HepG2 (cell line): ENCODE results near the gene AGRN. TPM values are rescaled to one million over a fixed set of nuclear protein-coding genes. Genes with fewer than 3 reads are reported as not detected.

Experiments
- ATRX ChIP-seq: sonication (generic); formaldehyde crosslinking; IDR thresholded peaks from 2 replicates; pipeline ENCODE4 v1.4.0; 2020; ENCODE audit warnings: missing genetic modification reagents, borderline replicate concordance
- ELF4 ChIP-seq: sonication (generic); formaldehyde crosslinking; IDR thresholded peaks from 2 replicates; pipeline ENCODE4 v1.5.0; 2020; ENCODE audit warnings: missing genetic modification reagents, mild to moderate bottlenecking, moderate library complexity, borderline replicate concordance
- FOSL1 ChIP-seq: sonication (generic); formaldehyde crosslinking; IDR thresholded peaks from 2 replicates; pipeline ENCODE4 v1.9.0; 2021; ENCODE audit warnings: missing genetic modification reagents, borderline replicate concordance
- HNF1A ChIP-seq, 2 experiments: sonication (generic) in 1 of 2; formaldehyde crosslinking in 1 of 2; IDR thresholded peaks; 2 replicates each; pipeline versions ENCODE4 v1.4.0 to v1.6.1; 2016 to 2020; ENCODE audit warnings: borderline replicate concordance in 1 of 2, low read depth in 1 of 2, mild to moderate bottlenecking in 1 of 2, missing genetic modification reagents in 1 of 2
- MLXIP ChIP-seq: sonication (generic); formaldehyde crosslinking; IDR thresholded peaks from 2 replicates; pipeline ENCODE4 v1.9.0; 2021; ENCODE audit warnings: missing genetic modification reagents, borderline replicate concordance
- MYC ChIP-seq: sonication (generic); formaldehyde crosslinking; IDR thresholded peaks from 2 replicates; pipeline ENCODE4 v1.9.0; 2021; ENCODE audit warnings: missing genetic modification reagents, borderline replicate concordance
- POLR2AphosphoS5 ChIP-seq: IDR thresholded peaks from 2 replicates; pipeline ENCODE4 v1.6.1; 2012; ENCODE audit warnings: low read depth, low read length
- SIN3A ChIP-seq: IDR thresholded peaks from 2 replicates; pipeline ENCODE4 v1.6.1; 2011; ENCODE audit warnings: low read depth, mild to moderate bottlenecking, control low read depth, low read length, borderline replicate concordance
- SYNCRIP ChIP-seq: fragments of 200-400 bp; formaldehyde crosslinking; IDR thresholded peaks from 2 replicates; pipeline ENCODE4 v1.6.1; 2018; ENCODE audit warnings: mild to moderate bottlenecking, low read depth, low read length; ENCODE audit not compliant: insufficient read depth
- TBX3 ChIP-seq: fragments of 450-650 bp; IDR thresholded peaks from 2 replicates; pipeline ENCODE4 v1.6.1; 2017; ENCODE audit warnings: antibody characterized with exemption, mild to moderate bottlenecking, inconsistent platforms, borderline replicate concordance
- TCF7 ChIP-seq: sonication (generic); IDR thresholded peaks from 2 replicates; pipeline ENCODE4 v1.6.1; 2016; ENCODE audit warnings: antibody characterized with exemption, low read depth
- THAP9 ChIP-seq: sonication (generic); formaldehyde crosslinking; IDR thresholded peaks from 2 replicates; pipeline ENCODE4; 2020; ENCODE audit warnings: missing genetic modification reagents, mild to moderate bottlenecking, borderline replicate concordance
- YEATS2 ChIP-seq: sonication (generic); formaldehyde crosslinking; IDR thresholded peaks from 2 replicates; pipeline ENCODE4 v1.4.0; 2020; ENCODE audit warnings: missing genetic modification reagents, borderline replicate concordance
- ZNF138 ChIP-seq: sonication (generic); formaldehyde crosslinking; IDR thresholded peaks from 2 replicates; pipeline ENCODE4 v1.5.0; 2020; ENCODE audit warnings: mild to moderate bottlenecking, low read depth, missing genetic modification reagents
- ZNF232 ChIP-seq: sonication (generic); formaldehyde crosslinking; IDR thresholded peaks from 2 replicates; pipeline ENCODE4 v1.4.0; 2020; ENCODE audit warnings: missing genetic modification reagents, borderline replicate concordance
- ZNF576 ChIP-seq: sonication (generic); formaldehyde crosslinking; IDR thresholded peaks from 2 replicates; pipeline ENCODE4 v1.4.0; 2020; ENCODE audit warnings: mild to moderate bottlenecking, missing genetic modification reagents
- ZNF580 ChIP-seq: IDR thresholded peaks from 2 replicates; pipeline ENCODE4 v1.6.1; 2016; ENCODE audit warnings: low read depth, borderline replicate concordance
- ZNF780A ChIP-seq: sonication (generic); formaldehyde crosslinking; IDR thresholded peaks from 2 replicates; pipeline ENCODE4 v1.8.0; 2022; ENCODE audit warnings: mild to moderate bottlenecking, missing genetic modification reagents, moderate library complexity
- polyA plus RNA-seq, 8 experiments: library from polyadenylated mRNA; depleted of rRNA in 3 of 8; stranded (reverse) in 7 of 8; unstranded in 1 of 8; fragments of >200 nt; fragmentation: Illumina TruSeq in 4 of 8; extraction: Trizol in 4 of 8; gene quantifications; 2 replicates each; pipeline versions ENCODE4 v1.2.1 to v1.2.3, GENCODE V29; 2011 to 2016; ENCODE audit warnings: low read depth in 4 of 8, missing spikeins in 1 of 8, mixed read lengths in 1 of 8; ENCODE audit not compliant: insufficient read depth in 1 of 8
- total RNA-seq, 5 experiments: library from RNA; depleted of rRNA; stranded (reverse); fragments of >200 nt; fragmentation: Illumina TruSeq; extraction: Trizol; gene quantifications; 2 replicates each; pipeline ENCODE4 v1.2.3, GENCODE V29; 2016; ENCODE audit warnings: low read depth in 1 of 5

AGRN gene
- total and polyA plus RNA-seq, 2 of the 13 experiments (the other 11 are each of a cell fraction or from before 2014, with no cell fraction given) = 29.8 to 65.2 TPM

GRCh38 chr1:1065265-1065939, 45.5 kb downstream of the AGRN start (continued):
- TF ChIP-seq HNF1A (IDR thresholded peaks at IDR 0.05; ENCODE audit: low read depth) = no peak
- TF ChIP-seq HNF1A (CRISPR knock-in tag; IDR thresholded peaks at IDR 0.05; ENCODE audit: borderline replicate concordance) = no peak
- peak; percentile 21; the same call in 1 of the 2 replicates for TF ChIP-seq MYC
- no peak for TF ChIP-seq MLXIP (CRISPR knock-in tag)
- no peak for TF ChIP-seq ELF4 (CRISPR knock-in tag)
- no peak for TF ChIP-seq YEATS2 (CRISPR knock-in tag)
- 0 out of 2 replicates have a peak, but pooled peaks have one; percentile 33 for TF ChIP-seq ZNF580
- no peak for TF ChIP-seq ZNF576 (CRISPR knock-in tag)
- no peak for TF ChIP-seq THAP9 (CRISPR knock-in tag)
- TF ChIP-seq SIN3A = no peak
- TF ChIP-seq ZNF138 (CRISPR knock-in tag) = no peak
- TF ChIP-seq ATRX (CRISPR knock-in tag) = no peak
- no peak for TF ChIP-seq TBX3
- TF ChIP-seq ZNF232 = no peak
- peak; percentile 19; the same call in 1 of the 2 replicates for TF ChIP-seq POLR2AphosphoS5
- no peak for TF ChIP-seq ZNF780A (CRISPR knock-in tag)
- TF ChIP-seq FOSL1 = no peak
- no peak for TF ChIP-seq SYNCRIP
- TF ChIP-seq TCF7 = no peak
